ENCODE results near the gene RCAN2.

RCAN2 gene

DNA sequence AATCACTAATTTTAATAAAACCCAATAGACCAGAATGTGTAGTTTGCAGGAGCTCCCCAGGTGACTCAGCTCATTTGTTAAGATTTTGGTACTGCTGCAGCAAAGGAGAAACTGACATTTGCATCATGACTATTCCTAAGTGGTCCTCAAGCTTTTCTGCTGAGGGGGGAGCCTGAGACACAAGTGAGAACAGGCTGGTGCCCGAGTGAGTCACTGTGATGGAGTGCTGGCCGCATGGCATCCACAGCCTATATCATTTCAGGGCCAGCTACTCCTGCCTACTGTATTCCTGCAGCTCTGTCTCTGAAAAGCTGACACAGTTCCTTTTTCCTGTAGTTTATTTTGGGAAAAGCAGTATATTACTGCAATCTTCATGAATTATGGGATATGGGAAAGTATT is 206.8 kb downstream of the RCAN2 start:
- TF ChIP-seq ZNF8 (CRISPR knock-in tag; IDR thresholded peaks at IDR 0.05) (no peak), CSDC2 (CRISPR knock-in tag; IDR thresholded peaks at IDR 0.05) (no peak), TOX (CRISPR knock-in tag; IDR thresholded peaks at IDR 0.05; ENCODE audit: borderline replicate concordance) (no peak), PPARA (CRISPR knock-in tag; IDR thresholded peaks at IDR 0.05; ENCODE audit: borderline replicate concordance) (no peak)
- TF ChIP-seq, protein P1, sequence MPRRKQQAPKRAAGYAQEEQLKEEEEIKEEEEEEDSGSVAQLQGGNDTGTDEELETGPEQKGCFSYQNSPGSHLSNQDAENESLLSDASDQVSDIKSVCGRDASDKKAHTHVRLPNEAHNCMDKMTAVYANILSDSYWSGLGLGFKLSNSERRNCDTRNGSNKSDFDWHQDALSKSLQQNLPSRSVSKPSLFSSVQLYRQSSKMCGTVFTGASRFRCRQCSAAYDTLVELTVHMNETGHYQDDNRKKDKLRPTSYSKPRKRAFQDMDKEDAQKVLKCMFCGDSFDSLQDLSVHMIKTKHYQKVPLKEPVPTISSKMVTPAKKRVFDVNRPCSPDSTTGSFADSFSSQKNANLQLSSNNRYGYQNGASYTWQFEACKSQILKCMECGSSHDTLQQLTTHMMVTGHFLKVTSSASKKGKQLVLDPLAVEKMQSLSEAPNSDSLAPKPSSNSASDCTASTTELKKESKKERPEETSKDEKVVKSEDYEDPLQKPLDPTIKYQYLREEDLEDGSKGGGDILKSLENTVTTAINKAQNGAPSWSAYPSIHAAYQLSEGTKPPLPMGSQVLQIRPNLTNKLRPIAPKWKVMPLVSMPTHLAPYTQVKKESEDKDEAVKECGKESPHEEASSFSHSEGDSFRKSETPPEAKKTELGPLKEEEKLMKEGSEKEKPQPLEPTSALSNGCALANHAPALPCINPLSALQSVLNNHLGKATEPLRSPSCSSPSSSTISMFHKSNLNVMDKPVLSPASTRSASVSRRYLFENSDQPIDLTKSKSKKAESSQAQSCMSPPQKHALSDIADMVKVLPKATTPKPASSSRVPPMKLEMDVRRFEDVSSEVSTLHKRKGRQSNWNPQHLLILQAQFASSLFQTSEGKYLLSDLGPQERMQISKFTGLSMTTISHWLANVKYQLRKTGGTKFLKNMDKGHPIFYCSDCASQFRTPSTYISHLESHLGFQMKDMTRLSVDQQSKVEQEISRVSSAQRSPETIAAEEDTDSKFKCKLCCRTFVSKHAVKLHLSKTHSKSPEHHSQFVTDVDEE (CRISPR knock-in tag; IDR thresholded peaks at IDR 0.05): no peak
- TF ChIP-seq, protein P2, sequence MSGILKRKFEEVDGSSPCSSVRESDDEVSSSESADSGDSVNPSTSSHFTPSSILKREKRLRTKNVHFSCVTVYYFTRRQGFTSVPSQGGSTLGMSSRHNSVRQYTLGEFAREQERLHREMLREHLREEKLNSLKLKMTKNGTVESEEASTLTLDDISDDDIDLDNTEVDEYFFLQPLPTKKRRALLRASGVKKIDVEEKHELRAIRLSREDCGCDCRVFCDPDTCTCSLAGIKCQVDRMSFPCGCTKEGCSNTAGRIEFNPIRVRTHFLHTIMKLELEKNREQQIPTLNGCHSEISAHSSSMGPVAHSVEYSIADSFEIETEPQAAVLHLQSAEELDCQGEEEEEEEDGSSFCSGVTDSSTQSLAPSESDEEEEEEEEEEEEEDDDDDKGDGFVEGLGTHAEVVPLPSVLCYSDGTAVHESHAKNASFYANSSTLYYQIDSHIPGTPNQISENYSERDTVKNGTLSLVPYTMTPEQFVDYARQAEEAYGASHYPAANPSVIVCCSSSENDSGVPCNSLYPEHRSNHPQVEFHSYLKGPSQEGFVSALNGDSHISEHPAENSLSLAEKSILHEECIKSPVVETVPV (CRISPR knock-in tag; IDR thresholded peaks at IDR 0.05): no peak
- no peak for ATAC-seq

DNA sequence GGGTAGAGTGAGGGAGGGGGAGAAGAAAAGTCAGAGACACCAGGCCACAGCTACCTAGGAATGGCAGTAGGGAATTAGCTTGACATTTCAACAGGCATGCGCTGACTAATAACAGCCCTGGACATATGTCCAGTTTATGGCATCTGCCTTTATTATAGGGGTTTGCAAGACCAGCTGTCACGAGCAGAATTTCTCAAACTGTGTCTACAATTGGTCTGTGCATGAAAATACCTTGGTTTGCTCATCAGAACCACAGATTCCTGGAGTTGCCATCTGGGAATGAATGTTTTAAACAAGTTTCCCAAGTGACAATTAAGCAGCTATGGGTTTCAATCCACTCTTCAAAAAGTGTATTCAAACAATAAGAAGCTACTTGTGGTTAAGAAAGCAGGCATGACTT is 210.1 kb downstream of the RCAN2 start:
- ATAC-seq: no peak
- no peak for TF ChIP-seq GLIS3 (CRISPR knock-in tag; IDR thresholded peaks at IDR 0.05)
- no peak for TF ChIP-seq RARB (CRISPR knock-in tag; IDR thresholded peaks at IDR 0.05)
- TF ChIP-seq ZFP30 (CRISPR knock-in tag; IDR thresholded peaks at IDR 0.05): no peak
- no peak for TF ChIP-seq BACH2 (CRISPR knock-in tag; IDR thresholded peaks at IDR 0.05; ENCODE audit: borderline replicate concordance)
- TF ChIP-seq ISL1 (CRISPR knock-in tag; IDR thresholded peaks at IDR 0.05): no peak
- TF ChIP-seq ZNF8 (CRISPR knock-in tag; IDR thresholded peaks at IDR 0.05): no peak

DNA sequence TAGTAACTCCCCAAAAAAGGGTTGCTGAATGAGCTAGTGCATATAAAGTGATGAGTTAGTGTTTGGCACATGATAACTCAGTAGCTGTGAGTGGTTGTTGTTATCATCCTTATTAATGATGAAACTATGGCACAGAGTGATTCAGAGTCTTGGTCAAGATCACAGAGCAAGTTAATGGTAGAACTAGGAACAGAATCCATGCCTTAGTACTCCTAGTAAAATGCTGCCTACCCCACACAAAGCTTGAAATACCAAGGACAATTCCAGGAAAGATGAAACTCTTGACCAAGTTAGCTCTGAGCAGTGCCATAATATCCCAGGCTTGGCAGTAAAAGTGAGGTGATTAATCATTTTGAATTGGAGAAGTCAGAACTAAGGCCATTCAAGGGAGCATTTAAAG is 211.4 kb downstream of the RCAN2 start:
- no peak for TF ChIP-seq ZNF565 (CRISPR knock-in tag; conservative IDR thresholded peaks at IDR 0.05; ENCODE audit: low read depth)
- no peak for TF ChIP-seq BACH2 (CRISPR knock-in tag; IDR thresholded peaks at IDR 0.05; ENCODE audit: borderline replicate concordance)
- no peak for TF ChIP-seq ZNF70 (CRISPR knock-in tag; IDR thresholded peaks at IDR 0.05)
- TF ChIP-seq TOX (CRISPR knock-in tag; IDR thresholded peaks at IDR 0.05; ENCODE audit: borderline replicate concordance): no peak
- TF ChIP-seq, protein P3, sequence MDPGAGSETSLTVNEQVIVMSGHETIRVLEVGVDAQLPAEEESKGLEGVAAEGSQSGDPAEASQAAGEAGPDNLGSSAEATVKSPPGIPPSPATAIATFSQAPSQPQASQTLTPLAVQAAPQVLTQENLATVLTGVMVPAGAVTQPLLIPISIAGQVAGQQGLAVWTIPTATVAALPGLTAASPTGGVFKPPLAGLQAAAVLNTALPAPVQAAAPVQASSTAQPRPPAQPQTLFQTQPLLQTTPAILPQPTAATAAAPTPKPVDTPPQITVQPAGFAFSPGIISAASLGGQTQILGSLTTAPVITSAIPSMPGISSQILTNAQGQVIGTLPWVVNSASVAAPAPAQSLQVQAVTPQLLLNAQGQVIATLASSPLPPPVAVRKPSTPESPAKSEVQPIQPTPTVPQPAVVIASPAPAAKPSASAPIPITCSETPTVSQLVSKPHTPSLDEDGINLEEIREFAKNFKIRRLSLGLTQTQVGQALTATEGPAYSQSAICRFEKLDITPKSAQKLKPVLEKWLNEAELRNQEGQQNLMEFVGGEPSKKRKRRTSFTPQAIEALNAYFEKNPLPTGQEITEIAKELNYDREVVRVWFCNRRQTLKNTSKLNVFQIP (CRISPR knock-in tag; IDR thresholded peaks at IDR 0.05; ENCODE audit: borderline replicate concordance, low read depth): no peak
- no peak for TF ChIP-seq SNAI2 (CRISPR knock-in tag; IDR thresholded peaks at IDR 0.05)
- TF ChIP-seq ZFP30 (CRISPR knock-in tag; IDR thresholded peaks at IDR 0.05): no peak
- TF ChIP-seq ISL1 (CRISPR knock-in tag; IDR thresholded peaks at IDR 0.05): no peak
- no peak for TF ChIP-seq RARB (CRISPR knock-in tag; IDR thresholded peaks at IDR 0.05)
- TF ChIP-seq ZNF8 (CRISPR knock-in tag; IDR thresholded peaks at IDR 0.05): no peak
- TF ChIP-seq CSDC2 (CRISPR knock-in tag; IDR thresholded peaks at IDR 0.05): no peak
- TF ChIP-seq, protein P2 (CRISPR knock-in tag; IDR thresholded peaks at IDR 0.05): no peak
- TF ChIP-seq TCF4 (CRISPR knock-in tag; IDR thresholded peaks at IDR 0.05; ENCODE audit: borderline replicate concordance): no peak
- TF ChIP-seq ESRRG (CRISPR knock-in tag; IDR thresholded peaks at IDR 0.05): no peak
- no peak for TF ChIP-seq PPARA (CRISPR knock-in tag; IDR thresholded peaks at IDR 0.05; ENCODE audit: borderline replicate concordance)
- no peak for TF ChIP-seq OSR1 (CRISPR knock-in tag; IDR thresholded peaks at IDR 0.05)
- ATAC-seq: no peak

DNA sequence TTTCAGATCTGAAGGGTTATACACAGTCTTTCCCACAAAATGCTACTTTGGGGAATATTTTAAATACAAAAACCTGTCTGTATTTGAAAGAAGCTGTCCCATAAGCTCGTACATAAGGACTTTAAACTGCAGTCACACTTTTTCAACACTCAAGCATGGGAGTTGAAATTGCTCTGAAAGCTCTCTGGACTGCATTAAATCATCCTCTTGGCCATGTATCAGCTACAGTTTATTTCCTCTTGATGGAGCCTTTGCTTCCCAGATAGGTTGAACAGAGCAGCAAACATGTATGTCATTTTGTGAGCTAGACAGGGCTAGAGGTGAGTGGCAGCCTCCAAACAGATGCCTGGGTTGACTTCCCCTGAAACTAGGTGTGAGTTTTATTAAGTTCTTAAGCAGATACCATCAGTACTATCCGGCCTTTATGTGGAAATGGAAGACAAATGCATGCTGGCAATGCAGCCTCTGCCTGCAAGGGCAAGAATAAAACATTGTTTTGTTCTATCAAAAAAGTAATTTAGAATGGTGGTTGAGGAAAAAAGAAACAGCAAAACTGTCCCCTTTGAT is 214.6 kb downstream of the RCAN2 start:
- no peak for TF ChIP-seq ZNF565 (CRISPR knock-in tag; conservative IDR thresholded peaks at IDR 0.05; ENCODE audit: low read depth)
- TF ChIP-seq ARNTL (CRISPR knock-in tag; IDR thresholded peaks at IDR 0.05; ENCODE audit: borderline replicate concordance, low read depth): no peak
- TF ChIP-seq, protein P4, sequence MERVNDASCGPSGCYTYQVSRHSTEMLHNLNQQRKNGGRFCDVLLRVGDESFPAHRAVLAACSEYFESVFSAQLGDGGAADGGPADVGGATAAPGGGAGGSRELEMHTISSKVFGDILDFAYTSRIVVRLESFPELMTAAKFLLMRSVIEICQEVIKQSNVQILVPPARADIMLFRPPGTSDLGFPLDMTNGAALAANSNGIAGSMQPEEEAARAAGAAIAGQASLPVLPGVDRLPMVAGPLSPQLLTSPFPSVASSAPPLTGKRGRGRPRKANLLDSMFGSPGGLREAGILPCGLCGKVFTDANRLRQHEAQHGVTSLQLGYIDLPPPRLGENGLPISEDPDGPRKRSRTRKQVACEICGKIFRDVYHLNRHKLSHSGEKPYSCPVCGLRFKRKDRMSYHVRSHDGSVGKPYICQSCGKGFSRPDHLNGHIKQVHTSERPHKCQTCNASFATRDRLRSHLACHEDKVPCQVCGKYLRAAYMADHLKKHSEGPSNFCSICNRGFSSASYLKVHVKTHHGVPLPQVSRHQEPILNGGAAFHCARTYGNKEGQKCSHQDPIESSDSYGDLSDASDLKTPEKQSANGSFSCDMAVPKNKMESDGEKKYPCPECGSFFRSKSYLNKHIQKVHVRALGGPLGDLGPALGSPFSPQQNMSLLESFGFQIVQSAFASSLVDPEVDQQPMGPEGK (CRISPR knock-in tag; IDR thresholded peaks at IDR 0.05; ENCODE audit: borderline replicate concordance): no peak
- no peak for TF ChIP-seq TOX (CRISPR knock-in tag; IDR thresholded peaks at IDR 0.05; ENCODE audit: borderline replicate concordance)
- TF ChIP-seq GLIS3 (CRISPR knock-in tag; IDR thresholded peaks at IDR 0.05): no peak
- TF ChIP-seq ZC3H10 (CRISPR knock-in tag; IDR thresholded peaks at IDR 0.05): no peak
- no peak for TF ChIP-seq ZNF8 (CRISPR knock-in tag; IDR thresholded peaks at IDR 0.05)
- TF ChIP-seq, protein P2 (CRISPR knock-in tag; IDR thresholded peaks at IDR 0.05): no peak
- no peak for TF ChIP-seq CSDC2 (CRISPR knock-in tag; IDR thresholded peaks at IDR 0.05)
- TF ChIP-seq SNAI2 (CRISPR knock-in tag; IDR thresholded peaks at IDR 0.05): no peak
- ATAC-seq: no peak

All from SK-N-SH treated with all-trans-retinoic acid at 6 μM for 48 hours (cell line).